HG03571 (cell line): ENCODE measurements around the gene SNAP91.
"Not testable (repeated sequence)": the region's sequence is repeated elsewhere in the genome, so short reads cannot be mapped to it uniquely, and the experiment has no call there.

ENCODE experiments used
- ATAC-seq: cut with Tn5 transposase; IDR thresholded peaks from one replicate; pipeline ENCODE4 v1.9.1; 2021; ENCODE audit not compliant: unreplicated experiment

The SNAP91 gene

DNA sequence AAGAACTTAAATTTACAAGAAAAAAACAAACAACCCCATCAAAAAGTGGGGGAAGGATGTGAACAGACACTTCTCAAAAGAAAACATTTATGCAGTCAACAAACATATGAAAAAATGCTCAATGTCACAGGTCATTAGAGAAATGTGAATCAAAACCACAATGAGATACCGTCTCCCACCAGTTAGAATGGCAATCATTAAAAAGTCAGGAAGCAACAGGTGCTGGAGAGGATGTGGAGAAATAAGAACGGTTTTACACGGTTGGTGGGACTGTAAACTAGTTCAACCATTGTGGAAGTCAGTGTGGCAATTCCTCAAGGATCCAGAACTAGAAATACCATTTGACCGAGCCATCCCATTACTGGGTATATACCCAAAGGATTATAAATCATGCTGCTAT is 157.2 kb downstream of the SNAP91 start:
- ATAC-seq = not testable (repeated sequence)

DNA sequence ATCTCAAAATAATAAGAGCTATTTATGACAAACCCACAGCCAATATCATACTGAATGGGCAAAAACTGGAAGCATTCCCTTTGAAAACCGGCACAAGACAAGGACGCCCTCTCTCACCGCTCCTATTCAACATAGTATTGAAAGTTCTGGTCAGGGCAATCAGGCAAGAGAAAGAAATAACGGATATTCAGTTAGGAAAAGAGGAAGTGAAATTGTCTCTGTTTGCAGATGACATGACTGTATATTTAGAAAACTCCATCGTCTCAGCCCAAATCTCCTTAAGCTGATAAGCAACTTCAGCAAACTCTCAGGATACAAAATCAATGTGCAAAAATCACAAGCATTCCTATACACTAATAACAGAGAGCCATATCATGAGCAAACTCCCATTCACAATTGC is 158.4 kb downstream of the SNAP91 start:
- not testable (repeated sequence) for ATAC-seq

DNA sequence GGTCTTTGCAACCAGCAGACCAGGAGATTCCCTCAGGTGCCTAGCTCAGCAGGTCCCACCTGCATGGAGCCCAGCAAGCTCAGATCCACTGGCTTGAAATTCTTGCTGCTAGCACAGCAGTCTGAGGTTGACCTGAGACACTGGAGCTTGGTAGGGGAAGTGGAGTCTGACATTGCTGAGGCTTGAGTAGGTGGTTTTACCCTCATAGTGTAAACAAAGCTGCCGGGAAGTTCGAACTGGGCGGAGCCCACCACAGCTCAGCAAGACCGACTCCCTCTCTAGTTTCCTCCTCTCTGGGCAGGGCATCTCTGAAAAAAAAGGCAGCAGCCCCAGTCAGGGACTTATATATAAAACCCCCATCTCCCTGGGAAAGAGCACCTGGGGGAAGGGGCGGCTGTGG is 162.3 kb downstream of the SNAP91 start:
- no peak for ATAC-seq

DNA sequence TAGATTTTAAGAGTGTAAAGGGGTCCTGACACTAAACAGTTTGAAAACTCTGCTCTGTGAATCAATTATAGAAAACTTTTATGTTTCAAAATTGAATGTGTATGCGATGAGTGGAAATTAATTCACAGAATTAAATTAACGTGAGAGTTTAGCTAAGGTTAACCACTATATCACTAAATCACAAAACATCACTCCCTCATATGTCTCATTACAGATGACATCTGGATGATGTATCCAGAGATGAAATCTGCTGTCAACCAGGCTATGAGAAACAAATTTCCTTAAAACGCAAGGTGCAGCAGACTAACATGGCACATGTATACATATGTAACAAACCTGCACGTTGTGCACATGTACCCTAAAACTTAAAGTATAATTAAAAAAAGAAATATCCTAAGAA is 169.2 kb downstream of the SNAP91 start:
- no peak for ATAC-seq

DNA sequence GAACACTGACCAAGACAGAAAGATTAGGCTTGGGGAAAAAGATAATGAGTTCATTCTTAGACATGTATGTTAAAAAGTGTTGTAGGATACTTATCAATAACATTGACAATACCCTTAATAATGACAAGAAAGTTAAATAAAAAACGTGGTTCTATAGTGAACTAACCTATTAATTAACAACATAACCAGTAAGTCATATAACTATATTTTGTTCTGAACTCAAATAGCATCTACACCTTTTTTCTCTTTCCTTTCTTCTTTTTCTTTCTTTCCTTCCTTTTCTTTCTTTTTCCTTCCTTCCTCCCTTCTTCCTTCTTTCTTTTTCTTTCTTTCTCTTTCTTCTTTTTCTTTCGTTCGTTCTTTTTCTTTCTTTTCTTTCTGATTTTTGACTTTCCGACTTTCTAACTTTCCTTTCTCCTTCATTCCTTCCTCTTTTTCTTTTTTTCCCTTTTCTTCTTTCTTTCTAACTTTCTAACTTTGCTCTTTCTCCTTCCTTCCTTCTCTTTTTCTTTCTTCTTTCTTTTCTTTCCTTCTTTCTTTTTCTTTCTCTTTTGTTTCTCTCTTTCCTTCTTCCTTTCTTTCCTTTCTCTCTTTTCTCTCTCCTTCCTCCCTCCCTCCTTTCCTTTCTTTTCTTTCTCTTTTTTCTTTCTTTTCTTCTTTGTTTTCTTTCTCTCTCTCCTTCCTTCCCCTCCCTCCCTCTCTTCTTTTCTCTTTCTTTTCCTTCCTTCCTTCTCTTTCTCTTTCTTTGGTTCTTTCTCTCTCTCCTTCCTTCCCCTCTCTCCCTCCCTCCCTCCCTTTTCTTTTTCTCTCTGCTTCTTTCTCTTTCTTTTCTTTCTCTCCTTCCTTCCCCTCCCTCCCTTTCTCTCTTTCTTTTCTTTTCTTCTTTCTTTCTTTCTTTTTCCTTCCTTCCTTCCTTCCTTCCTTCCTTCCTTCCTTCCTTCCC is 172.0 kb downstream of the SNAP91 start:
- ATAC-seq = no peak

DNA sequence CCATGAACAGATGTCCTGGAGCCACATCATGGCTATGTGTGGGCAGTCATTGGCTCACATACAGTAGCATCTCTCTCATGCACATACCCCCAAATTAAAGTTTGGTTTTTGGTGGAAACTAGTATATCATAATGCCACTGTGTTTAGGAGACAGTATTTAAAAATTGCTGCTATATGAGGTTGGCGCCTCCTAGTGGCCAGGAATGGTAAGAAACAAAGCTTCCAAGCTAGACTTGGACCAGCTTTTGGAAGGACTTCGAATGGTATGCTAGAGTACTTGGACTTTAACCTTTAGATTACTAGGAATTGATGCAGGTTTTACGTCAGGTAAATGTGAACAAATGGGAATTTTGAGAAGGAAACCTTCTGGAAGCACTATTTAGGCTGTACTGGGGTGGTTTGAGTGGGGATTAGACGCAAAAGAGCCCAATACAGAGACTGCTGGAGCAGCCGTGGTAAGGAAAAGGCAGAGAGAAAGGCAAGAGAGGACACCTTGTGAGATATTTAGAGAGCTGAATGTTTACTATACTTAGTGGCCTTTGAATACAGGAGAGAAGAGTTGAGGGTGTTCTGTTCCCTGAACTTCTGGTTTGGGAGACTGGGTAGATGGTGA is 172.8 kb downstream of the SNAP91 start:
- ATAC-seq = no peak

DNA sequence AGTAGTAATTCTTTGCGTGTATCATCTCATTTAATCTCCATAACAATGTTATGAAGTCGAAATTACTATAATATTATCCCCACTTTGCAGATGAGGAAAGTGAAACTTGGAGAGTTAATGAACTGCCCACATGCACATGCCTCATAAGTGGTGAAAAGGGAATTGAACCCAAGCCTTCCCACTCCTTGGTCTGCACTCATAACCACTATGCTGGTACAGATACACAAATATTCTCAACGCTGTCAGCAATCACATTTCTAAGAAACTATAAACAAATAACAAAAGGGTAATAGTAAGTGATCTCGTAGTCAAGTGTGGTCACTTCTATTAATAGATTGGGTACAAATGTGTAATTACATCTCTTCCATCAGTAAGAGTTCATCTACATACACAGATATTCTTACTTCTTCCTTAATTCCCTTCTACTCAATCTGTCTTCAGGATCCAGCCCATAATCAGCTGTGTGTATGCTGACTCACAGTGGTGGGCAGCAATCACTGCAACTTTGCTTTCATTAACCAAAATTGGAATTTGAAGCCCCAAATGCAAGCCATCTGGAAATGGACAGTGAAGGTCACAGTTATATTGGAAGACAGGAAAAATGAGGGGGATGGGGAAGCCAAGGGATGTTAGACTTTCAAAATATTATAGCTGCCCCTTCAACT is 190.0 kb downstream of the SNAP91 start:
- no peak for ATAC-seq

DNA sequence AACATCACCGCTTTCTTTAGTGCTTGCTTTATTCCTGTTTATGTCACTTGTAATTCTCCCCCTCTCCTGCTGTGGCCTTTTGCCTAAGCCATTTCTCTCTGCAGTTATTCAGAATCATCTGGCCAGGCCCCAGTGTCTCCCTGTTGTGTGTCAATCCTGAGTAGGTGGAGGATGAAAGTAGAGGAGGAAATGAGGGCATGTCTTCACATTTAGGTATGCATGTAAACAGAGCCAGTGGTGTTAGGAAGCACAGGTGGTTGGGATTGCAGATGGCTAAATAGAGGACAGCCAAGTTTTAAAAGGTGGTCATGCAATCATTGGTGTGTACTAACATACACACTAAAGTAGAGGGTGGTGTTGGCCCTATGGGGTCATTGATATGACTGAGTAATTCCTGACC is 191.4 kb downstream of the SNAP91 start:
- ATAC-seq = no peak

DNA sequence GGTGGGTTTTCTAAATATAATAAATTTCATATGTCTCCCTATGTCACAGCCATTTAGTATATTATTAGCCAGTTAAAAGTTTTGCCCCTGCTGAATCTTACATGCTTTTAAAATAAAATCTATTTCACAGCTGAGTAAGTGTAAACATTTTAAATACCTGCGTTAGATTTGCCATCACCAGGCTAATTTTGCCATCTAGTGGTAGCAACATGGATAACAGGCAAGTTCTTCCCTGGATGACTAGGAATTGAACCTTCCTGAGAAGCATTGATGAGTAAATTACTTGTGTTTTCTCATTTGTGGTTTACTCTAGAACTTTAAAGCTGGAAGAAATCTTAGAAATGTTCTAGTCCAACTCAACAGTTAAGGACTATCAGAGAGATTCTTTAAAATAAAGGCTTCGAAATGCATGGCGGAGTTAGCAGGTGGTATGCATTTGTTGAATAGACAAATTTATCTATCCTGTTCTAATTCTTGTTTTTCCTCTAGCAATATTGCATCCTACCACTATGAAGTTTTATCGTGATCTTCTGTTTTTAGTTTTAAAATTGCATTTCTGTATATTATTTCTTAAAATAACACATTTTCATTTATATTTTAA is 193.9 kb downstream of the SNAP91 start:
- no peak for ATAC-seq

DNA sequence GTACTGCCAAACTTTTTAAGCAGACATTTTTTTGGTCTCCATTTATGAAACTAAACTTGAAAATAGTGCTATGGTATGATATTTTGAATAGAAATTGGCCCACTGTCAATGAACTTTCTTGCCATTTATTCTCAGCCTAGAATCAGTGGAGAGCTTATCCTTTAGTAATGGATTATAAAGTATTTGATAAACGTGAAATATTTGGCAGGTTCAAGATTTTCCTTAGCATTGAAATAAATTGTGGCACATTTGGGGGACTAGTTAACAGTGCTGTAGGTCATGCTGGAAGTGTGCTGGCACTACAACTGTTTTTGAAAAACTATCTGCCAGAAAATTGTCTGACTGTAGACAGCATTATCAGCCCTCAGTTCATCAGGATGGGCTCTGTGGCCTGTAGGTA is 194.4 kb downstream of the SNAP91 start:
- no peak for ATAC-seq

DNA sequence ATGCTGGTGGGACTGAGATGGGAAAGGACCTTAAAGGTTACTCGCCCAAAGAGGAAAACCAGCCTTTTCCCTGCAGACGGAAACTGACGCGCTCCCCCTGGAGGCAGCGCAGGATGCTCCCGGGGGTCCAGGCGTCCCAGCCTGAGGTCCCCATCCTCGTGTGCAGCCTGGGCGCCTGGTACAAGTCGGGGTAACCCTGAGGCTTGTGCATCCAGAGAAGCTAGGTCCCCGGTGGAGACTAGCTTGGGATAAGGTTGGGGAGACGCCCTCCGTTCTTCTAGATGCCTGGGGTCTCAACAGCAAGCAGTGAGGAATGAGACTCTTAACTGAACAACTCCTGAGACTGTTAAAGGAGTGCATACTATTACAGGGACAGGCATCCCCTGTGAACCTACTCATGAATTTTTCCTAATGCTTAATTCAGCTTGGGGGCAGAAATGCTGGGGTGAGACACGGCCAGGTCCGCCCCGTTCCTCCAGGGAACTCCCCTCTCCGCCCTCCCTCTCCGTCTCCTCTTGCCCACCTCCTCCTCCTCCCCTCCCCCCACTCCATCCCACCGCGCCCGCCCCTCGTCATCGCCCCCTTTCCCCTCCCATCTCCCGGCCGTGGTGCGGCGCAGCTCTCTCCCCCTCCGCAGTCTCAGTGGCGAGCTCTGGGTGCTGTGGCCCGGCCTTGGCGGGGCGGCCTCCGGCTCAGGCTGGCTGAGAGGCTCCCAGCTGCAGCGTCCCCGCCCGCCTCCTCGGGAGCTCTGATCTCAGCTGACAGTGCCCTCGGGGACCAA is 196.8 kb downstream of the SNAP91 start, which contains the start of gene PRSS35:
PRSS35 (plus strand) TSS at position 634 of the 781 bp plus-strand sequence. CDS start 10,908 bp downstream, outside the sequence.
- ATAC-seq = no peak

DNA sequence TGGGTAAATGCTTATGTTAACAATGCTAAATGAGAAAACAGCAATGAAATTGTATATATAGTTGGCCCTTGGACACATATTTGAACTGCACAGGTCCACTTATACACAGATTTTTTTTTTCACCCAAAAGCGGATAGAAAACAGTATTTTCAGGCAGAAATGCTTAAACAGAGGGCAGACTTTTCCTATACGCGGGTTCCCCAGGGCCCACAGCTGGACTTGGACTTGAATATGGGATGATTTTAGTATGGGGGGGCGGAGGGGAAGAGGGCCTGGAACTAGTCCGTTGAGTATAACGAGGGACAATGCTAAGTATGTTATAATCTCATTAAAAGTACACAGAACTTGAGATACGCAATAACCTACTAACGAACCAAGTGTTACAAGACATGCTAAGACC is 197.6 kb downstream of the SNAP91 start:
- ATAC-seq = no peak

DNA sequence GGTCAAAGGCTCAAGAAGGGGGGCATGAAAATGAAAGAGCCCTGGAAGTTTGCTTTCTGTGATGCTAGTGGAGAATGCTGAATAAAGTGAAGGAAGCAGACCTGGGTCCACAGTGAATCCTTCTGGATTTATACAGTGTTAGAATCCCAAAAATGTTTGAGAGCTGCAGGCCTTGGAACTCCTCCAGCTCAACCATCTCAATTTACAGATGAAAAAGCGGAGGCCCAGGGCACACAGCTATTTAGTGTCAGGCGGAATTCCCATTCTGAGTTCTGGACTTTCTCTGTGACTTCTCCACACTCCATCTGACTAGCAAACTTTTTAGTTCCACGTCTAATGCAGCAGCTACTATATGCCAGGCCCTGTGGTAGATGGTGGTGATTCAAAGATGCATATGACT is 198.1 kb downstream of the SNAP91 start:
- no peak for ATAC-seq

DNA sequence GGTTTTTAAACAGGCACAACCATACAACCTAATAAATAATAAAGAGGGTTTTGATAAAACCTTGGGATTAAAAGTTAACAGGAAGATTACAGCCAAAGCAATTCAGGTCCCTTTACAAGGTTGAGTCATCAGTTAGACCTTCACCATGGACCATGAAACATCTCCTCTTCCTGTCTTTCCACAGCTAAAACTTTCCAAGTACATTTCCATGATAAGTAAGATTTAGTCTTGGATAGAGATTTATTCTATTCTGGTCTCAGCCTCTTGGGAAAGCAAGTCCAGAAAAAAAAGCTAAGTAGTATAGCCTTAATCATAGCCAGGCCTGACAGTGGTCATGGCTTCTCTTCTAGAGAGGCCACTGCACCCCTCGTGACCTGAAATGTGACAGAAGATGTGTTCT is 199.5 kb downstream of the SNAP91 start:
- no peak for ATAC-seq

DNA sequence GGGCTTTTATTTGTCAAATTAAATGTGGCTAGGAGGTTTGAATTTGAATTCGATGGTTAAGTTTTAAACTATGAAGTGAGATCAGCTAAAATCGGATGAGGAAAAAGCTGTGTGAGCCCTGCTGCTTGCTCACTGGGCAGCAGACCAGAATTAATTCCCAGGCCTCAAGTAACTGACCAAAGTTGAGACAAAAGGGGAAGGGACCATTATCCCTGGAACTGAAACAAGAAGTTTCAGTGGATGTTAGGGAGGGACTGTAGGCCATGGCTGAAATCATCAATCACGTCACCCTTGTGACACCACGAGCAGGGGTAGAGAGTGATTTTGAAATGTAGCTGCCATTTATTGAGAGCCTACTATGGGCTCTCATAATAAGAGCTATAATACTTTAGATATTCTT is 203.5 kb downstream of the SNAP91 start:
- no peak for ATAC-seq
